Liver (tissue), 9 donors: ENCODE data around the gene GAGE10. TPM values are rescaled to one million over a fixed set of nuclear protein-coding genes. Genes with fewer than 3 reads are reported as not detected.

Source experiments
- DNase-seq: peaks from one replicate; pipeline ENCODE4 v3.0.0-alpha.2; 2017; ENCODE audit warnings: low spot score
- H3K27ac ChIP-seq, 2 donors: one replicate each; pipeline ENCODE4 v1.7.0; 2013; ENCODE audit warnings: inconsistent platforms in 2 of 2, low read length in 2 of 2, control low read depth in 1 of 2, low read depth in 1 of 2, mild to moderate bottlenecking in 1 of 2
- H3K27me3 ChIP-seq, 4 donors: one replicate each; pipeline versions ENCODE4 v1.6.1 to v1.7.0; 2013; ENCODE audit warnings: low read length in 3 of 4, inconsistent platforms in 1 of 4, mild to moderate bottlenecking in 1 of 4, moderate library complexity in 1 of 4; ENCODE audit not compliant: control insufficient read depth in 4 of 4, insufficient read depth in 4 of 4
- H3K36me3 ChIP-seq, 4 donors: one replicate each; pipeline versions ENCODE4 v1.6.1 to v1.7.0; 2013; ENCODE audit warnings: low read length in 3 of 4, mild to moderate bottlenecking in 3 of 4, low read depth in 1 of 4, moderate library complexity in 1 of 4; ENCODE audit not compliant: control insufficient read depth in 4 of 4, insufficient read depth in 3 of 4
- H3K4me1 ChIP-seq, 4 donors: one replicate each; pipeline versions ENCODE4 v1.6.1 to v1.7.0; 2013; ENCODE audit warnings: low read length in 3 of 4, mild to moderate bottlenecking in 3 of 4, moderate library complexity in 1 of 4; ENCODE audit not compliant: control insufficient read depth in 4 of 4, insufficient read depth in 4 of 4
- H3K4me3 ChIP-seq, 3 donors: one replicate each; pipeline versions ENCODE4 v1.6.1 to v1.7.0; 2013; ENCODE audit warnings: low read length in 3 of 3, control low read depth in 1 of 3, low read depth in 1 of 3, mild to moderate bottlenecking in 1 of 3
- H3K9ac ChIP-seq, 2 donors: one replicate each; pipeline ENCODE4 v1.7.0; 2013; ENCODE audit warnings: low read length in 2 of 2, mild to moderate bottlenecking in 2 of 2, moderate library complexity in 2 of 2, control low read depth in 1 of 2, low read depth in 1 of 2
- H3K9me3 ChIP-seq, 4 donors: one replicate each; pipeline versions ENCODE4 v1.6.1 to v1.7.0; 2013; ENCODE audit warnings: low read length in 3 of 4; ENCODE audit not compliant: control insufficient read depth in 4 of 4
- ATF3 ChIP-seq: IDR thresholded peaks from 2 replicates; pipeline ENCODE4 v1.6.1; 2016; ENCODE audit warnings: antibody characterized with exemption
- CTCF ChIP-seq: fragments of 150-350 bp; IDR thresholded peaks from 2 replicates; pipeline ENCODE4 v1.5.1; 2017; ENCODE audit warnings: improper control_type of control experiment, low read depth, low read length; ENCODE audit not compliant: missing input control
- EGR1 ChIP-seq, 2 donors: IDR thresholded peaks; 2 replicates each; pipeline ENCODE4 v1.6.1; 2016 to 2018; ENCODE audit warnings: antibody characterized with exemption in 2 of 2, low read depth in 2 of 2
- FOXA1 ChIP-seq: IDR thresholded peaks from 2 replicates; pipeline ENCODE4 v1.6.1; 2016; ENCODE audit warnings: antibody characterized with exemption
- FOXA2 ChIP-seq: IDR thresholded peaks from 2 replicates; pipeline ENCODE4 v1.6.1; 2016; ENCODE audit warnings: antibody characterized with exemption
- GABPA ChIP-seq, 2 donors: IDR thresholded peaks in 1 of 2; conservative IDR thresholded peaks in 1 of 2; 2 replicates each; pipeline ENCODE4 v1.6.1; 2016; ENCODE audit warnings: antibody characterized with exemption in 2 of 2, mild to moderate bottlenecking in 1 of 2, moderate library complexity in 1 of 2
- HNF4A ChIP-seq, 2 donors: conservative IDR thresholded peaks; 2 replicates each; pipeline ENCODE4 v1.6.1; 2016; ENCODE audit warnings: antibody characterized with exemption in 2 of 2, mild to moderate bottlenecking in 2 of 2
- HNF4G ChIP-seq: IDR thresholded peaks from 2 replicates; pipeline ENCODE4 v1.6.1; 2016; ENCODE audit warnings: antibody characterized with exemption
- JUND ChIP-seq, 2 donors: IDR thresholded peaks; 2 replicates each; pipeline ENCODE4 v1.6.1; 2016; ENCODE audit warnings: antibody characterized with exemption in 2 of 2
- MAX ChIP-seq: IDR thresholded peaks from 2 replicates; pipeline ENCODE4 v1.6.1; 2016; ENCODE audit warnings: antibody characterized with exemption
- NR2F2 ChIP-seq: IDR thresholded peaks from 2 replicates; pipeline ENCODE4 v1.6.1; 2016; ENCODE audit warnings: antibody characterized with exemption
- RAD21 ChIP-seq, 2 donors: IDR thresholded peaks; 2 replicates each; pipeline ENCODE4 v1.6.1; 2016; ENCODE audit warnings: antibody characterized with exemption in 2 of 2, mild to moderate bottlenecking in 2 of 2
- REST ChIP-seq: IDR thresholded peaks from 2 replicates; pipeline ENCODE4 v1.6.1; 2016; ENCODE audit warnings: antibody characterized with exemption, mild to moderate bottlenecking
- RXRA ChIP-seq, 2 donors: IDR thresholded peaks; 2 replicates each; pipeline ENCODE4 v1.6.1; 2017 to 2018; ENCODE audit warnings: antibody characterized with exemption in 2 of 2, mild to moderate bottlenecking in 1 of 2
- SP1 ChIP-seq: IDR thresholded peaks from 2 replicates; pipeline ENCODE4 v1.6.1; 2018; ENCODE audit warnings: antibody characterized with exemption, mild to moderate bottlenecking
- TAF1 ChIP-seq: conservative IDR thresholded peaks from 2 replicates; pipeline ENCODE4 v1.6.1; 2016; ENCODE audit warnings: antibody characterized with exemption, mild to moderate bottlenecking
- YY1 ChIP-seq: IDR thresholded peaks from 2 replicates; pipeline ENCODE4 v1.6.1; 2016; ENCODE audit warnings: antibody characterized with exemption, mild to moderate bottlenecking
- ZBTB33 ChIP-seq: IDR thresholded peaks from 2 replicates; pipeline ENCODE4 v1.6.1; 2016; ENCODE audit warnings: antibody characterized with exemption
- WGBS: extraction: QIAGEN DNeasy Blood & Tissue Kit; methylation state at CpG from one replicate; pipeline ENCODE4 v1.1.7; 2013; 5-methylcytosine and 5-hydroxymethylcytosine counted together
- polyA plus RNA-seq, 2 donors: library from polyadenylated mRNA; stranded (reverse) in 1 of 2; unstranded in 1 of 2; fragments of 200-250 nt in 1 of 2; fragments of >200 nt in 1 of 2; fragmentation: Nextera tagmentation in 1 of 2; extraction: Ambion mirVana in 1 of 2; gene quantifications; one replicate each; pipeline versions ENCODE4 v1.2.1 to v1.2.3, GENCODE V29; 2013 to 2015
- total RNA-seq, 2 donors: library from RNA; depleted of rRNA; stranded (reverse); fragments of >200 nt; gene quantifications; one replicate each; pipeline ENCODE4 v1.2.3, GENCODE V29; 2014
- donor health status: healthy.
- donor health status: healthy.
- donor health status: healthy.
- donor health status: healthy.
- donor health status: healthy.

GAGE10 gene
- total and polyA plus RNA-seq, 4 donors: not detected

GRCh38 chrX:49284212-49284611, 19.2 kb upstream of the GAGE10 start:
- H3K4me3 ChIP-seq: no peak overlapping the region
- no peak overlapping the region for H3K27ac ChIP-seq
- TF ChIP-seq ATF3: no peak
- no peak for TF ChIP-seq GABPA (IDR thresholded peaks at IDR 0.05 in 1 of 2, conservative IDR thresholded peaks at IDR 0.05 in 1 of 2)
- TF ChIP-seq RXRA (IDR thresholded peaks at IDR 0.05): no peak
- TF ChIP-seq TAF1: no peak
- TF ChIP-seq NR2F2: no peak
- TF ChIP-seq FOXA2: no peak
- TF ChIP-seq CTCF: no peak
- no peak for TF ChIP-seq REST
- no peak for TF ChIP-seq RAD21 (IDR thresholded peaks at IDR 0.05)
- no peak for TF ChIP-seq YY1
- no peak for TF ChIP-seq JUND (IDR thresholded peaks at IDR 0.05)
- TF ChIP-seq SP1: no peak
- no peak for TF ChIP-seq FOXA1
- no peak for TF ChIP-seq MAX
- TF ChIP-seq ZBTB33: no peak
- no peak for TF ChIP-seq HNF4A (conservative IDR thresholded peaks at IDR 0.05)
- TF ChIP-seq EGR1 (IDR thresholded peaks at IDR 0.05; ENCODE audit: low read depth in 2 of 2): no peak
- no peak for TF ChIP-seq HNF4G
- H3K4me1 ChIP-seq: no peaks in the 10 kb centered on the region
- no peaks in the 10 kb centered on the region for H3K36me3 ChIP-seq
- WGBS: 95% methylated on average over 3 of the region's 3 CpGs
- no peak for DNase-seq
- no peaks in the 10 kb centered on the region for H3K27me3 ChIP-seq
- H3K9ac ChIP-seq: no peak overlapping the region
- H3K9me3 ChIP-seq: no peaks in the 10 kb centered on the region
